Measurements from ENCODE around the gene SP4.

DNA sequence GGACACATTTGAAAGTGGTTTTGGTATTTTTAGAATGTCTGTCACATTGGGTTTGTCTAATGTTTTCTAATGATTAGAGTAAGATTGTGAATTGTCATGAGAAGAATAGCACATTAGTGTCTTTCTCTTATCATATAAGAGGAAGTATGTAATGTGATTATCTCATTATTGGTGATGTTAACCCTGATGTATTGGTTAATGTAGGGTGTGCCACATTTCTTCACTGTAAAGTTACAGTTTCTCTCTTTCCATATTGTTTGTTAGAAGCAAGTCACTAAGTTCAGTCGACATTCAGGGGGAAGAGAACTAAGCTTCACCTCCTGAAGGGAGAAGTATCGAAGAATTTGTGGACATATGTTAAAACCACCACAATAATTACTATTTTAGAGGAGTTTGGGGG lies 58.6 kb downstream of the SP4 start:
- TF ChIP-seq, protein P1, sequence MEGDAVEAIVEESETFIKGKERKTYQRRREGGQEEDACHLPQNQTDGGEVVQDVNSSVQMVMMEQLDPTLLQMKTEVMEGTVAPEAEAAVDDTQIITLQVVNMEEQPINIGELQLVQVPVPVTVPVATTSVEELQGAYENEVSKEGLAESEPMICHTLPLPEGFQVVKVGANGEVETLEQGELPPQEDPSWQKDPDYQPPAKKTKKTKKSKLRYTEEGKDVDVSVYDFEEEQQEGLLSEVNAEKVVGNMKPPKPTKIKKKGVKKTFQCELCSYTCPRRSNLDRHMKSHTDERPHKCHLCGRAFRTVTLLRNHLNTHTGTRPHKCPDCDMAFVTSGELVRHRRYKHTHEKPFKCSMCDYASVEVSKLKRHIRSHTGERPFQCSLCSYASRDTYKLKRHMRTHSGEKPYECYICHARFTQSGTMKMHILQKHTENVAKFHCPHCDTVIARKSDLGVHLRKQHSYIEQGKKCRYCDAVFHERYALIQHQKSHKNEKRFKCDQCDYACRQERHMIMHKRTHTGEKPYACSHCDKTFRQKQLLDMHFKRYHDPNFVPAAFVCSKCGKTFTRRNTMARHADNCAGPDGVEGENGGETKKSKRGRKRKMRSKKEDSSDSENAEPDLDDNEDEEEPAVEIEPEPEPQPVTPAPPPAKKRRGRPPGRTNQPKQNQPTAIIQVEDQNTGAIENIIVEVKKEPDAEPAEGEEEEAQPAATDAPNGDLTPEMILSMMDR (IDR thresholded peaks at IDR 0.05), result no peak
- no peak for TF ChIP-seq POLR2A (IDR thresholded peaks at IDR 0.05)
- no peak for TF ChIP-seq EP300 (IDR thresholded peaks at IDR 0.05; ENCODE audit: low read depth)

All from transverse colon (tissue), 3 donors.